HG03066 (cell line): ENCODE measurements around the gene CYP2A7.
"Not testable (repeated sequence)": the region's sequence is repeated elsewhere in the genome, so short reads cannot be mapped to it uniquely, and the experiment has no call there.

Source experiments
- ATAC-seq: cut with Tn5 transposase; IDR thresholded peaks from one replicate; pipeline ENCODE4 v1.9.1; 2021; ENCODE audit warnings: low read depth; ENCODE audit not compliant: unreplicated experiment

CYP2A7 gene, protein sequence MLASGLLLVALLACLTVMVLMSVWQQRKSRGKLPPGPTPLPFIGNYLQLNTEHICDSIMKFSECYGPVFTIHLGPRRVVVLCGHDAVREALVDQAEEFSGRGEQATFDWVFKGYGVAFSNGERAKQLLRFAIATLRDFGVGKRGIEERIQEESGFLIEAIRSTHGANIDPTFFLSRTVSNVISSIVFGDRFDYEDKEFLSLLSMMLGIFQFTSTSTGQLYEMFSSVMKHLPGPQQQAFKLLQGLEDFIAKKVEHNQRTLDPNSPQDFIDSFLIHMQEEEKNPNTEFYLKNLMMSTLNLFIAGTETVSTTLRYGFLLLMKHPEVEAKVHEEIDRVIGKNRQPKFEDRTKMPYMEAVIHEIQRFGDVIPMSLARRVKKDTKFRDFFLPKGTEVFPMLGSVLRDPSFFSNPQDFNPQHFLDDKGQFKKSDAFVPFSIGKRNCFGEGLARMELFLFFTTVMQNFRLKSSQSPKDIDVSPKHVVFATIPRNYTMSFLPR

DNA sequence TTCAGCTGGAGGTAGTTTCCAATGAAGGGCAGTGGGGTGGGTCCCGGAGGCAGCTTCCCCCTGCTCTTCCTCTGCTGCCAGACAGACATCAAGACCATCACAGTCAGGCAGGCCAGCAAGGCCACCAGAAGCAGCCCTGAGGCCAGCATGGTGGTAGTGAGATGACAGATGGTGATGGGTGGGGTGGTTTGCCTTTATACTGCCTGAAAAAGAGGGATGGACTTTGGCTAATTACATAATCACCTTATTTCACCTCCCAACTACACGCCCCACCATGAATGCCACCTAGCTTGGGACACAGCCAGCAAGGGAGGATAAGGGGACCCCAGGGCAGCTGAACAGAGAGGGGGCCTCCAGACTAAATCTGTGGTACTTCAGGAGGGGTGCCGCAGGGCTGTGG, at the start of gene CYP2A7:
CYP2A7 (minus strand) TSS at position 170 of the 400 bp plus-strand sequence; CDS start at position 149, 21 bp downstream.
- ATAC-seq, result not testable (repeated sequence)

DNA sequence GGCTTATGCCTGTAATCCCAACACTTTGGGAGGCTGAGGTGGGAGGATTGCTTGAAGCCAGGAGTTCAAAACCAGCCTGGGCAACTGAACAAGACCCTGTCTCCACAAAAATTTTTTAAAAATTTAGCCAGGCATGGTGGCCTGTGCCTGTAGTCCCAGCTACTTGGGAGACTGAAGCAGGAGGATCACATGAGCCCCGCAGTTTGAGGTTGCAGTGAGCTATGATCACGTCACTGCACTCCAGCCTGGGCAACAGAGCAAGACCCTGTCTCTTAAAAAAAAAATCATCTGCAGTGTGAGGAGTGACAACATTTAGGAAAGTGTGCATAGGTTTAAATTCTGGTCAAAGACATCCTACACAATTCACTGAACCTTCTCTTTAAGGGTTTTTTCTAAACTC, 48.8 kb upstream of the CYP2A7 start:
- not testable (repeated sequence) for ATAC-seq

DNA sequence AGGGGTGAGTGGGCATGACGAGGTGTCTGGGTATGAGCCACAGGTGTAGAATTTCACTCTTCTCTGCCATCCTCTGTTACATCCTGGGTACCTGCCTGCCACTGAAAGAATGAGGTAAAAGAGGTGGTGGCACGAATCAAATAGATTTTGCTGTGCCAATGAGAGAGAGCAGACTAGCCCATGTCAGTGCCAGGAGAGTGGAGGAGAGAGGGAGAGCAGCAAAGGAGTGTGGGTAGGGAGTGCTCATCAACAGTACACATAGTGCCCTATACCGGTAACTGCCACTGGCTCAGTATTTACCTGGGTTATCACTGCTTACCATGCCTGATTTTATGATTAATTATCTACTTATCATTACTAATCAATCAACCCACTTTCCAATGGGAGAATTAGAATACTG, 47.9 kb upstream of the CYP2A7 start:
- not testable (repeated sequence) for ATAC-seq

DNA sequence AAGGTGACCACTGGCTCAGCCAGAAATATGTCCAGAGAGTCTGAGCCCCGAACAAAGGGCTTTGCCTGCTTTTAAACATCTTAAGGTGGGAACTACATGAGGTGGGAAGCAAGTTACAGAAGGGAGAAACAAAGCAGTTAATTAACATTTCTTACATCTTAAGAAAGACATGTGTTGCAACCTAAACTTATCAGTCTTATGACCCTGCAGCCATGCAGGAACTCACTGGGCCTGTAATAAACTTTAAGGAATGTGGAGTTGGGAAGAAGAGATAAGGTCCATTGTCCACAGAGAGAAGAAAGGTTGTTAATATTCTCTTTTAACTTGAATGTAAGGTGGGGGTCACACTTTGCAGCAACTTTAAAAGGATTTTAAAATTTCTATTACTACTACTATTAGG, 46.8 kb upstream of the CYP2A7 start:
- ATAC-seq, result no peak

DNA sequence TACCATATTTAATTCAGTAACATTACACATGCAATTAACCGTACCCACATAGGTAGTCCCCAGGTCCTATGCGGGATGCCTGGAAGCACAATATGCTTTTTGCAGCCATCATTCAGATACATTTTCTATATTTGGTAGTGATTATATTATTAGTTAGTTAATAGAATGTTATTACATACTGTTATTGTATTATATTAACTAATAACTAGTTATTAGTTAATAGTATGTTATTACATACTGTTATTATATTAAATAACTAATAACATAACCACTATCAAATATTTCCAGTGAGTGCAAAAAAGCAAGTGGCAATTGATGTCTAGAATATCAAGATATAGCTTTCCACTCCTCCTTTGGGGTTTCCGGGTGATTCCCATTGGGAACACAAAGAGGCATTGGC, 45.5 kb upstream of the CYP2A7 start:
- no peak for ATAC-seq

DNA sequence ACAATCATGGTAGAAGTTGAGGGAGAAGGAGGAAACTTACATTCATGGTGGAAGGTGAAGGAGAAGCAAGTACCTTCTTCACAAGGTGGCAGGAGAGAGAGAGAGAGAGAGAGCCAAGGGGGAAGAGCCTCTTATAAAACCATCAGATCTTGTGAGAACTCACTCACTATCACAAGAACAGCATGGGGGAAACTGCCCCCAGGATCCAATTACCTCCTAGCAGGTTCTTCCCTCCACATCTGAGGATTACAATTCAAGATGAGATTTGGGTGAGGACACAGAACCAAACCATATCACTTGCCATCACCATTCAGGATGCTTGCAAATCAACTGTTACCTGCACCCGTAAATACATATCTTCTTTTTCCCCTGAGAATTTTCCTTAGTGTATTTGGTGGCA, 44.2 kb upstream of the CYP2A7 start:
- not testable (repeated sequence) for ATAC-seq

DNA sequence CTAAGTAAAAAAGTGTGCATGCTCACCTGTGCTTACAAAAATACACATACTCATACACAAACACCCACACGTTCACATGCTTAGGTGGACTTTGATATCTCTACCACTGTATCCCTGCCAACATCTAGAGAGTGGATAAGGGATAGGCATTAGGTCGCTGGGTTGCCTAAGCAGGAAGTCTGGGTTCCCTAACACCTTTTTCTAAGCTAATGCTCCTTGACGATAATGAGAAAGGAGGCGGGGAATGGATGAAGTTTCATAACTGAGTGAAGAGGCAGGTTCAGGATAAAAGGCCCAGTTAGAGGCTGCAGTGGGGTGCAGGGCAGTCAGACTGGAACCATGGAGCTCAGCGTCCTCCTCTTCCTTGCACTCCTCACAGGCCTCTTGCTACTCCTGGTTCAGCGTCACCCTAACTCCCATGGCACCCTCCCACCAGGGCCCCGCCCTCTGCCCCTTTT, 41.9 kb upstream of the CYP2A7 start:
- ATAC-seq, result no peak

DNA sequence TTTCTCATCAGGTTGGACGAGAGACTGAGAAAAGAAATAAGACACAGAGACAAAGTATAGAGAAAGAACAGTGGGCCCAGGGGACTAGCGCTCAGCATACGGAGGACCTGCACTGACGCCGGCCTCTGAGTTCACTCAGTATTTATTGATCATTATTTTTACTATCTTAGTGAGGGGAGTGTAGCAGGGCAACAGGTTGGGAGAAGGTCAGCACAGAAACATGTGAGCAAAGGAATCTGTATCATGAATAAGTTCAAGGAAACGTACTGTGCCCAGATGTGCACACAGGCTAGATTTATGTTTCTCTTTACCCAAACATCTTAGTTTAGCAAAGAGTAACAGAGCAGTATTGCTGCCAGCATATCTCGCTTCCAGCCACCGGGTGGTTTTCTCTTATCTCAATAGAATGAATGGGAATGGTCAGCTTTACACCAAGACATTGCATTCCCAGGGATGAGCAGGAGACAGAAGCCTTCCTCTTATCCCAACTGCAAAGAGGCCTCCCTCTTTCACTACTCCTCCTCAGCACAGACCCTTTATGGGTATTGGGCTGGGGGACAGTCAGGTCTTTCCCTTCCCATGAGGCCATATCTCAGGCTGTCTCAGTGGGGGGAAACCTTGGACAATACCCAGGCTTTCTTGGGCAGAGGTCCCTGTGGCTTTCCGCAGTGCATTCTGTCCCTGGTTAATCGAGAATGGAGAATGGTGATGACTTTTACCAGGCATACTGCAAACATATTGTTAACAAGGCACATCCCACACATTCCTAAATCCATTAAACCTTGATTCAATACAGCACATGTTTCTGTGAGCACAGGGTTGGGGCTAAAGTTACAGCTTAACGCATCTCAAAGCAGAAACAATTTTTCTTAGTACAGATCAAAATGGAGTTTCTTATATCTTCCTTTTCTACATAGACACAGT, 40.5 kb upstream of the CYP2A7 start:
- not testable (repeated sequence) for ATAC-seq

DNA sequence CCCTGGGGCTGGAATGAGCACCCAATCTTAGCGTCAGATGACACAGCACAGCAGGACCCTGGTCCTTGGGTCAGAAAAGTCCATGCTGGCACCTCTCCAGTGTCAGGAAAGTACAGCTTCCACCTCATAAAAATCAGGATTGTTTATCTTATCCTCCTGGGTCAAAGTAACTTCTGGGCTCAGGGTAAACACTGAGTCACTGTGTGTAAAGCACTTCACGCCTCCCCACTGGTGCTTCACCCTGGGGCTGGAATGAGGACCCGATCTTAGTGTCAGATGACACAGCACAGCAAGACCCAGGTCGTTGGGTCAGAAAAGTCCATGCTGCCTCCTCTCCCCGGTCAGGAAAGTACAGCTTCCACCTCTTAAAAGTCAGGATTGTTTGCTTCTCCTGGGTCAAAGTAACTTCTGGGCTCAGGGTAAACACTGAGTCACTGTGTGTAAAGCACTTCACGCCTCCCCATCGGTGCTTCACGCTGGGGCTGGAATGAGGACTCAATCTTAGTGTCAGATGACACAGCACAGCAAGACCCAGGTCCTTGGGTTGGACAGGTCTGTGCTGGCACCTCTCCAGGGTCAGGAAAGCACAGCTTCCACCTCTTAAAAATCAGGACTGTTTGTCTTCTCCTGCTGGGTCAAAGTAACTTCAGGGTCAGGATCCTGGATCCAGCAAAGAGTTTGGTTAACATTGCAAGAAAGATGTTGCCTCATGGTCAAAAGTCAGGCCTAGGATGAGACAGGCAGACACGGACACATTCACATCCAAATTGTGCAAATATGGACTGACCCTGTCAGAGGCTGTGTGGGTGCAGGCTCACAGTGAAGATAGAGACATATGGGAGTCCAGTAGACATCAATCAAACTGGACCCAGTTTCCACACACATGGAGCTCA, 39.2 kb upstream of the CYP2A7 start:
- no peak for ATAC-seq

DNA sequence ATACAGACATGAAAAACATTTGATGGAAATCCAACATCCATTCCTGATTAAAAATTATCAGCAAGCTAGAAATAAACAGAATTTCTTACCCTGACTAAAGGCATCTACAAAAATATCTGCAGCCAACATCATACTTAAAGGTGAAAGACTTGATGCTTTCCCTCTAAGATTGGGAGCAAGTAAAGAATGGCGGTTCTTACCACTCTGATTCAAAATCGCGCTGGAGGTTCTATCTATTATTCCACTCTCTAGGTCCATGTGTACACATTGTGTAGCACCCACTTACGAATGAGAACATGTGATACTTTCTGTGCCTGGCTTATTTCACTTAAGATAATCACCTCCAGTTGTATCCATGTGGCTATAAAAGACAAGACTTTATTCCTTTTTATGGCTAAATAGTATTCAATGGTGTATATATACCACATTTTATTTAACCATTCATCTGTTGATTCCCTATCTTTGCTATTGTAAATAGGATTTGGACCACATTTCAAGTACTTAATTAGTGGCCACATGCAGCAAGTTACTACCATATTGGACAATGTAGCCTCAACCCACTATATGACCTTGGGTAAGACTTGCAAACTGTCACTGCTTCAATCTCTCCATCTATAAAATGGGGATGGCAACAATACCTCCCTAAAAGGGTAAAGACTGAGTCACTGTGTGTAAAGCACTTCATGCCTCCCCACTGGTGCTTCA, 38.4 kb upstream of the CYP2A7 start:
- no peak for ATAC-seq

DNA sequence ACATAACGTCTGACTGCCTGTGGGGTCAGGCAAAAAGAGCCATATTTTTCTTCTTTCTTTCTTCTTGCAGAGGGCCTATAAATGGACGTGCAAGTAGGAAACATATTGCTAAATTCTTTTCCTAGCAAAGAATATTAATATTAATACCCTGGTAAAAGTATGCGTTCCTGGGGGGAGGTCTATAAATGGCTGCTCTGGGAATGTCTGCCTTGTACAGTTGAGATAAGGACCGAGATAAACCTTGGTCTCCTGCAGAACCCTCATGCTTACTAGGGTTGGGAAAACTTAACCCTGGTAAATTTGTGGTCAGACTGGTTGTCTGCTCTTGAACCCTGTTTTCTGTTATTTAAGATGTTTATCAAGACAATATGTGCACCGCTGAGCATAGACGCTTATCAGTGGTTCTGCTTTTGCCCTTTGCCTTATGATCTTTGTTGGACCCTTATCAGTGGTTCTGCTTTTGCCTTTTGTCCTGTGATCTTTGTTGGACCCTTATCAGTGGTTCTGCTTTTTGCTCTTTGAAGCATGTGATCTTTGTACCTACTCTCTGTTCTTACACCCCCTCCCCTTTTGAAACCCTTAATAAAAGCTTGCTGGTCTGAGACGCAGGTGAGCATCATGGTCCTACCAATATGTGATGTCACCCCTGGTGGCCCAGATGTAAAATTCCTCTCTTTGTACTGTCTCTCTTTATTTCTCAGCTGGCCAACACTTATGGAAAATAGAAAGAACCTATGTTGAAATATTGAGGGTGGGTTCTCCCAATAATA, 37.7 kb upstream of the CYP2A7 start:
- ATAC-seq, result not testable (repeated sequence)

DNA sequence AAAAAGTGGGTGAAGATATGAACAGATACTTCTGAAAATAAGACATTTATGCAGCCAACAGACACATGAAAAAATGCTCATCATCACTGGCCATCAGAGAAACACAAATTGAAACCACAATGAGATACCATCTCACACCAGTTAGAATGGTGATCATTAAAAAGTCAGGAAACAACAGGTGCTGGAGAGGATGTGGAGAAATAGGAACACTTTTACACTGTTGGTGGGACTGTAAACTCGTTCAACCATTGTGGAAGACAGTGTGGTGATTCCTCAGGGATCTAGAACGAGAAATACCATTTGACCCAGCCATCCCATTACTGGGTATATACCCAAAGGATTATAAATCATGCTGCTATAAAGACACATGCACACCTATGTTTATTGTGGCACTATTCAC, 36.3 kb upstream of the CYP2A7 start:
- ATAC-seq, result not testable (repeated sequence)

DNA sequence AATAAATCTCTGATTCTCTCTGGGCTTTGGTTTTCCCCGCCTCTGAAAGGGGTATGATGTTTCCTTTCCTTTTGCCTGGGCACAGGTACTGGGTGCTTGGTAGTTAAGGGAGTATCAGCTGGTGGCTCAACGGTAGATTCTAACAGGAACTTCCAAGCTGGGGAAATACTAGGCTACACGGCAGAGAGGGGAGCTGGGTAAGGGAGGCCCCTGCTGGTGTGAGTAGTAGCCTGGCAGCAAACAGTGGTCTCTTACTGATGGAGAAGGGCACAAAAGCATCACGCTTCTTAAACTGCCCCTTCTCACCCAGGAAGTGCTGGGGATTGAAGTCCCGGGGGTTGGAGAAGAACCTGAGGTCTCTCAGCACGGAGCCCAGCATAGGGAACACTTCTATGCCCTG, 26.9 kb upstream of the CYP2A7 start:
- ATAC-seq, result no peak

DNA sequence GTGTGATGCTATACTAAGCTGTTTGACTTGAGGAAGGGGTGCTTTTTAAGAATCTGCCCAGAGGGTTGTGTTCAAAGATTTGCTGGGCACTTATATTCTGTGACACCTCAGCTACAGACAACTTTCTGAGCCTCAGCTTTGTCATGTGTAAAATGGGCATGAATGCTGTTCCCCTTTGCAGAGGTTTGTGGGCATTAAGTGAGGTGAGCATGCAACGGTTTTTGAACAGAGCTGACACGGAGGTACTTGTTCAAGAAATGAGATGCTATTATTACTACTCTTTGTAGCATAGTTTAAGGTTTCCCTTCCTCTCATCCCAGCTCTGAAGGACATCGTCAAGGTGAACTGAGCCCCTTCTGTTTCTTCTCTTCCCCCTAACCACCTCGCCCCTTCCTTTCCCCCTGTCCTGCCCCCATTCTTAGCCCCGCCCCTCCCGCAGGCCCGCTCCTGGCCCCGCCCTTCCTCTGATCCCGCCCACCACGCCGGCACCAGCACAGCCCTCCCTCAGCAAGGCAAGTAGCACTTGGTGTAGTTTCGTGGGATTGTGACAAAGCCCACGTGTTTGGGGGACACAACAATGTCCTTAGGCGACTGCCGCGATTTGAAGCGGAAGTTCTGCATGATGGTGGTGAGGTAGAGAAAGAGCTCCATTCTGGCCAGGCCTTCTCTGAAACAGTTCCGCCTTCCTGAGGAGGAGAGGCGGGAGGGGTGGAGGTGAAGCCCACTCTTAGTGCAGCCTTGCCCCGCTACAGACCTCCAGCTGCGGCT, 26.1 kb upstream of the CYP2A7 start:
- no peak for ATAC-seq

DNA sequence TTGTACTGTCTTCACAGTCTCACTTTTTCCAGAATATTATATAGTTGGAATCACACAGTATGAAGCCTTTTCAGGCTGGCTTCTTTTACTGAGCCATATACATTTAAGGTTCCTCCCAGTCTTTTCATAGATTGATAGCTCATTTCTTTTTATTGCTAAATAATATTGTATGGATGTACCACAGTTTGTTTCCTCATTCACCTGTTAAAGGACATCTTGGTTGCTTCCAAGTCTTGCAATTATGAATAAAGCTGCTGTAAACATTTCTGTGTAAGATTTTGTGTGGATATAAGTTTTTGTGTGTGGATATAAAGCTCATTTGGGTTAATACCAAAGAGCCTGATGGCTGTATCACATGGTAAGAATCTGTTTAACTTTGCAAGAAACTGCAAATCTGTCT, 24.5 kb upstream of the CYP2A7 start:
- ATAC-seq, result no peak

DNA sequence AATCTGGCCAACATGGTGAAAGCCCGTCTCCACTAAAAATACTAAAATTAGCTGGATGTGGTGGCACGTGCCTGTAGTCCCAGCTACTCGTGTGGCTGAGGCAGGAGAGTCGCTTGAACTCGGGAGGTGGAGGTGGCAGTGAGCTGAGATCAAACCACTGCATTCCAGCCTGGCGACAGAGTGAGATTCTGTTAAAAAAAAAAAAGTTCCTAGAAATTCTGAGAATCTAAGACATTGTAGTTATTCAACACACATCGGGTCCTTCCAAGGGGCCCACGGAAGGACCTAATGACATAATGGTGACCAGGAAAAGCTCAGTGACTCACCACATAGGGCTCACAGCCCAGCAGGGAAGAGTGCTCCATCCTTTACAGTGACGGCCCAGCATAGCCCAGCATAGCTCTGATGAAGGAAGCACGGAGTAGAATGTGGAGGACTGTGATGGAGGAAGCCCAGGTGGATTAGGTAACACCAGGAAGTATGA, 22.7 kb upstream of the CYP2A7 start:
- not testable (repeated sequence) for ATAC-seq

DNA sequence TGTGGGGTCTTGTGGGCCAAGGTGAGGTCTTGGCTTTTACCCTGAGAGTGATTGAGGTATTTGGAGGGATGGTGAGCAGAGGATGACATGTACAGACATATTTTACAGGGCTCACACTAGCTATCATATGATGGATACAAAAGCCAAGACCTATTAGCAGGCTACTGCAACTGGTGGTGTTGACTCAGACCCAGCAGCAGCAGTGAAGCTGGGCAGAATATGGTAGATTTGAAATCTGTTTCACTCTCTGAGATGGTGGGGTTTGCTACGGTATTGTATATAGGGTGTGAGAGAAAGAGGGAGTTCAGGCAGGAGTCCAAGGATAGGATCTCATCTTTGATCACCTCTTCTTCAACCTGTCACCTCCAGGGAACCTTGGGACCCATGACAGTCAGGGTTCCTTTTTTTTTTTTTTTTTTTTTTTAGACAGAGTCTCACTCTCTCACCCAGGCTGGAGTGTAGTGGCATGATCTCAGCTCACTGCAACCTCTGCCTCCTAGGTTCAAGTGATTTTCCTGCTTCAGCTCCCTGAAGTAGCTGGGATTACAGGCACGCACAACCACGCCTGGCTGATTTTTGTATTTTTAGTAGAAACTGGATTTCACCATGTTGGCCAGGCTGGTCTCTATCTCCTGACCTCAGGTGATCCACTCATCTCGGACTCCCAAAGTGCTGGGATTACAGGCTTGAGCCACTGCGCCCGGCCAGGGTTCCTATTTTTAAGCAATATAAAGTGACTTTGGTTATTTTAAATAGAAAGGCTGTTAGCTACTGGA, 20.1 kb upstream of the CYP2A7 start:
- ATAC-seq, result not testable (repeated sequence)
